GM12891 (cell line): ENCODE data around the gene PLPP3.

Experiments used
- DNase-seq: peaks from one replicate; pipeline ENCODE4 v3.0.0; 2011; ENCODE audit warnings: low spot score; ENCODE audit not compliant: insufficient read length
- FAIRE-seq: peaks from 2 replicates; lab custom pipeline; 2011; peaks lifted over from hg19 to GRCh38; lab: Jason Lieb, UNC
- PAX5 ChIP-seq: IDR thresholded peaks from 2 replicates; pipeline ENCODE4 v1.6.1; 2011; ENCODE audit warnings: low read length, moderate library complexity, mild to moderate bottlenecking; ENCODE audit not compliant: insufficient read depth, severe bottlenecking
- POLR2A ChIP-seq: IDR thresholded peaks from 2 replicates; pipeline ENCODE4 v1.6.1; 2011; ENCODE audit warnings: low read depth, low read length, control low read depth
- POLR2AphosphoS5 ChIP-seq: IDR thresholded peaks from 2 replicates; pipeline ENCODE4 v1.6.1; 2011; ENCODE audit warnings: low read depth, low read length, control low read depth
- POU2F2 ChIP-seq: IDR thresholded peaks from 2 replicates; pipeline ENCODE4 v1.6.1; 2011; ENCODE audit warnings: low read depth, mild to moderate bottlenecking, control low read depth, low read length, moderate library complexity
- SPI1 ChIP-seq: IDR thresholded peaks from 2 replicates; pipeline ENCODE4 v1.6.1; 2011; ENCODE audit warnings: low read depth, low read length, control low read depth
- TAF1 ChIP-seq: IDR thresholded peaks from 2 replicates; pipeline ENCODE4 v1.6.1; 2011; ENCODE audit warnings: low read depth, low read length, control low read depth

Gene PLPP3

GRCh38 chr1:56566061-56566744 is 13.2 kb downstream of the PLPP3 start:
- DNase-seq (no peak), FAIRE-seq (no peak)
- TF ChIP-seq POLR2A: no peak
- no peak for TF ChIP-seq TAF1
- TF ChIP-seq PAX5: no peak
- no peak for TF ChIP-seq SPI1
- TF ChIP-seq POLR2AphosphoS5: no peak
- no peak for TF ChIP-seq POU2F2

- FAIRE-seq: no peak
- DNase-seq: no peak
- TF ChIP-seq TAF1: no peak
- TF ChIP-seq SPI1: no peak
- TF ChIP-seq POLR2AphosphoS5: no peak
- TF ChIP-seq POLR2A: no peak
- no peak for TF ChIP-seq POU2F2
- no peak for TF ChIP-seq PAX5
These were observed 14.7 kb downstream of the PLPP3 start for GRCh38 chr1:56564615-56565014.

GRCh38 chr1:56563568-56563967 is 15.8 kb downstream of the PLPP3 start:
- DNase-seq: no peak
- no peak for FAIRE-seq
- TF ChIP-seq POU2F2 (no peak), POLR2AphosphoS5 (no peak), SPI1 (no peak), POLR2A (no peak), PAX5 (no peak), TAF1 (no peak)

GRCh38 chr1:56562891-56563452 is 16.4 kb downstream of the PLPP3 start:
- no peak for TF ChIP-seq POU2F2
- TF ChIP-seq SPI1: no peak
- no peak for TF ChIP-seq POLR2A
- no peak for TF ChIP-seq TAF1
- no peak for TF ChIP-seq PAX5
- no peak for TF ChIP-seq POLR2AphosphoS5
- FAIRE-seq (no peak), DNase-seq (no peak)

DNA sequence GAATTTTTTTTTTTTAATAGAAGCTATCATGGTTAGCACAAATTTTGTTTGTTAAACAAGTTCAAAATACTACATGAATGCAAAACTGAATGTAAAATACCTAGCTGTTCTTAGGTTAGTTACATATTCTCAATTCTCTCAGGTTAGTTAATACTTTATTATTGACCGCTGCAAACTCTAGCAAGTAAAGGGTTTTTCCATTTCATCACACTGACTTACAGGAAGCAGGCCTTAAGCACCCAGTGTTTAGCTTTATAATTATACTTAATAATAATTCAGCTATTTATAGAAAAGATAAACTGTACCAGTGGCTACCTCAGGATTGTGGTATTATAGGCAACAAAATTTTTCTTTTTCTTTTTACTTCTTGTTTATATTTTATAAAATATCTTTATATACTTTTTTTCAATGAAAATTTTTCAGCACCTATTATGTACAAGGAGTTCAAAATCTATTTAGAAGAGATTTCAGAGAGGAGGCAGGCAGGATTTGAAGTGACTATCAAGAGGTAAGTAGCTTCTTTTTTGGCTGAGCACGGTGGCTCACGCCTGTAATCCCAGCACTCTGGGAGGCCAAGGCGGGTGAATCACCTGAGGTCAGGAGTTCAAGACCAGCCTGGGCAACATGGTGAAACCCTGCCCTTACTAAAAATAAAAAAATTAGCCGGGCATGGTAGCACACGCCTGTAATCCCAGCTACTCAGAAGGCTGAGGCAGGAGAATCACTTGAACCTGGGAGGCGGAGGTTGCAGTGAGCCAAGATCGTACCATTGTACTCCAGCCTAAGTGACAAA is 17.9 kb downstream of the PLPP3 start:
- FAIRE-seq: no peak
- TF ChIP-seq POLR2A (no peak), POLR2AphosphoS5 (no peak), POU2F2 (no peak)
- DNase-seq: no peak

GRCh38 chr1:56557746-56558145 is 21.6 kb downstream of the PLPP3 start:
- no peak for TF ChIP-seq POU2F2
- no peak for TF ChIP-seq SPI1
- TF ChIP-seq POLR2AphosphoS5: no peak
- TF ChIP-seq PAX5: no peak
- no peak for TF ChIP-seq POLR2A
- no peak for TF ChIP-seq TAF1
- FAIRE-seq: no peak

GRCh38 chr1:56555448-56555847 is 23.9 kb downstream of the PLPP3 start:
- no peak for DNase-seq
- TF ChIP-seq POLR2A (no peak), PAX5 (no peak), SPI1 (no peak), POU2F2 (no peak), TAF1 (no peak)
- no peak for FAIRE-seq

More at GRCh38 chr1:56557746-56558145, 21.6 kb downstream of the PLPP3 start:
- no peak for DNase-seq

DNA sequence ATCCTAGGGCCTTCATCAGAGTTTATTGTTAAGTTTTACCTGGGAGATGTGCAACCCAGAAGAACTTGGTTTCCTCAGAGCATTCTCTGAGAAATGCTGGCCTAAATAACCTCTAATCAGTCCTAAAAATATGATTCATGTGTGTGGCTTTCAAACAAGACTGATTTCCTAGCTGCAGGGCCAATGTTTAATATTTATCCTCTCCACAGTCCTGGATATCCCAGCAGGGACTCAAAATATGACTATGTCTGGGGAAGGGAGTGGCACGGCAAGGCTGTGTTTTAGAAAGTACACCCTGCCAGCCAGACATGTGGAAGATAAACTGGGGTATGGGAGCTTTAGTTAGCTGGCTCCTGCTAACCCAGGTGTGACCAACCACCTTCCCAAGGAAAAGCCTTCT is 26.3 kb downstream of the PLPP3 start:
- FAIRE-seq (no peak), DNase-seq (no peak)
- no peak for TF ChIP-seq POLR2AphosphoS5
- TF ChIP-seq POLR2A: no peak
- TF ChIP-seq TAF1: no peak
- TF ChIP-seq SPI1: no peak
- no peak for TF ChIP-seq POU2F2
- no peak for TF ChIP-seq PAX5

DNA sequence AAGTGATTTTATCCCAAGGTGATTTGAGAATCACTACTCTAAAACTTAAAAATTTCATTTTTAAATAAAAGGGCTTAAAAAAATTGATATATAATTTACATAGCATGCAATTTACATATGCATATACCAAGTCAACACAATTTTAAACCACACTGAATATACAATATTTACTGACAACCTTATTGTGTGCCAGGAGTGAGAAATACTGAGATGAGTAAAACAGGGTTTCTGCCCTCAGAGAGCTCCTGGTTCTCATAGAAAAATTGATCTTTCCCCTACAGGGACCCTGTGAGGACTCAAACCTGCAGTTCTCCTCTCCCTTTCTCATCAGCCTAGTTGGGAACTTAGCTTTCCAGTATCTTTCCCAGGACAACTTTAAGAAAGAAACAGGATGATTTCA is 27.0 kb downstream of the PLPP3 start:
- DNase-seq (no peak), FAIRE-seq (no peak)
- TF ChIP-seq PAX5 (no peak), POLR2A (no peak), POU2F2 (no peak), TAF1 (no peak), SPI1 (no peak), POLR2AphosphoS5 (no peak)

DNA sequence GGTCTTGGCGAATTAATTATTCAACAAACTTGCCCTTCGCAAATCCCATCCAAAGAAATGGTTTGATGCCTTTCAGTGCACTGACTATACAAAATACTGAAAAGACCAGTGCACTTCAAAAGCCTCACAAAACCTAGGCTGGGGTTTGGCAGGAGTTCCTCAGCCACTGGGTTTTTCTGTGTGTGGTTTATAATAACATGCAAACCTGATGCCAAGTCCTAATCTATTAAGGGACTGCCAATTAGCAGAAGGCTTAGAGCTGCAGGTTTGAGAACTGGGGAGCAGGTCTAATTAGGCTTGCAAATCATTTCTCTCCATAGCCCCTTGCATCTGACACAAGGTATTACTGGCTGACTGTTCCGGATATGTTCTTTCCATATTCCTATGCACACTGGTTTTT is 27.7 kb downstream of the PLPP3 start:
- TF ChIP-seq TAF1 (no peak), POLR2AphosphoS5 (no peak), PAX5 (no peak), POLR2A (no peak), SPI1 (no peak), POU2F2 (no peak)
- no peak for FAIRE-seq
- no peak for DNase-seq
